Chondrocyte (in vitro differentiated cells): ENCODE data around the gene ADAMTSL1. TPM values are rescaled to one million over a fixed set of nuclear protein-coding genes. Genes with fewer than 3 reads are reported as not detected.

Experiments
- DNase-seq: peaks from one replicate; pipeline ENCODE4 v3.0.0; 2021; ENCODE audit warnings: mixed read lengths, low spot score
- H3K27ac Mint-ChIP-seq: one replicate; pipeline ENCODE4 v1.8.0; 2021; ENCODE audit warnings: mild to moderate bottlenecking, moderate library complexity, mixed read lengths; ENCODE audit not compliant: unreplicated experiment
- H3K27me3 Mint-ChIP-seq: 2 replicates; pipeline ENCODE4 v1.8.0; 2021; ENCODE audit warnings: low read depth, mixed read lengths
- H3K36me3 Mint-ChIP-seq: 2 replicates; pipeline ENCODE4 v1.8.0; 2021; ENCODE audit warnings: low read depth, mixed read lengths
- H3K4me1 Mint-ChIP-seq: 2 replicates; pipeline ENCODE4 v1.8.0; 2021; ENCODE audit warnings: low read depth, mild to moderate bottlenecking, mixed read lengths
- H3K4me3 Mint-ChIP-seq: one replicate; pipeline ENCODE4 v1.8.0; 2021; ENCODE audit warnings: mild to moderate bottlenecking, moderate library complexity, mixed read lengths; ENCODE audit not compliant: unreplicated experiment
- H3K9me3 Mint-ChIP-seq: 2 replicates; pipeline ENCODE4 v1.8.0; 2021; ENCODE audit warnings: low read depth, mixed read lengths
- total RNA-seq: library from RNA; stranded (reverse); gene quantifications from 3 replicates; pipeline ENCODE4 v1.2.1, GENCODE V29; 2021
- TF ChIP-seq, protein P1 (sequence below): fragments of 200-600 bp; sonication (generic); IDR thresholded peaks from 2 replicates; pipeline ENCODE4 v1.5.0; 2021; ENCODE audit warnings: antibody characterized with exemption, mild to moderate bottlenecking, moderate library complexity

ADAMTSL1 gene
- total RNA-seq, 1 donor from 2014 or later: 1.0 TPM

DNA sequence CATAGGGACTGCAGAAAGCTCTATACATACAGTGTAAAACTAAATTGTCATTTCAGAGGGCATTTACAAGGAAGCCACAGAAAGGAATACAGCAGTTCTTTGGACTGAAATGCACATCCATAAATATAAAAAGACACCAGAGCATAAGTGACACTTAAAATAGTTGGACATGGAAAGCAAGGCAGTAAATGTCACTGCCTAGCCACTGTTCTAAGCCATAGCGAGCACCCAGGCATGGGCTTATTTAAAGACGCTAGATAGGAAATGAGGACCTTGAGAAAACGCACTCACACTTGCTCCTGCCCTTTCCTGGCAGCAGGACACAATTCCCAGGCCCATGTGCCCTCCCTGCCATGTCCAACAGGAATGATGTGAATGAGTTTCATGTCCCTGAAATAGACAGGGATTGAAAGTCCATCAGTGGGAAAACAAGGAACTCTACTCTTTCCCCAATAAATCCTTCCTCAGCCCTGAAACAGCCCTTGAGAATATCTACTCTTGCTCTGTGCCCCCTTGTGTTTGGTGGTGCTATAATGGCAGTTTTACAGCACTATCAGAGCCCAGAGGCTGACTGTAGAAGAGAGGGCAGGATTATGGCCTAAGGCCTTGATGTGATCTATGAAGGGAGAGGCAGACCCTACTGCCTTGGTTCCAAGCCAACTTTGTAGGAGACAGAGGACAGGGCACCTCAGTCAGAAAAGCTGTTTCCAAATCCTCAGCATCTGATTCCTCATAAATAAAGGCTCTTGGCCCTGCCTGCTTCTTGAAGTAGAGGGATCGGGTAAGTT lies 376.1 kb downstream of the ADAMTSL1 start:
- no peak overlapping the region for H3K4me3 Mint-ChIP-seq
- no peak overlapping the region for H3K27ac Mint-ChIP-seq

DNA sequence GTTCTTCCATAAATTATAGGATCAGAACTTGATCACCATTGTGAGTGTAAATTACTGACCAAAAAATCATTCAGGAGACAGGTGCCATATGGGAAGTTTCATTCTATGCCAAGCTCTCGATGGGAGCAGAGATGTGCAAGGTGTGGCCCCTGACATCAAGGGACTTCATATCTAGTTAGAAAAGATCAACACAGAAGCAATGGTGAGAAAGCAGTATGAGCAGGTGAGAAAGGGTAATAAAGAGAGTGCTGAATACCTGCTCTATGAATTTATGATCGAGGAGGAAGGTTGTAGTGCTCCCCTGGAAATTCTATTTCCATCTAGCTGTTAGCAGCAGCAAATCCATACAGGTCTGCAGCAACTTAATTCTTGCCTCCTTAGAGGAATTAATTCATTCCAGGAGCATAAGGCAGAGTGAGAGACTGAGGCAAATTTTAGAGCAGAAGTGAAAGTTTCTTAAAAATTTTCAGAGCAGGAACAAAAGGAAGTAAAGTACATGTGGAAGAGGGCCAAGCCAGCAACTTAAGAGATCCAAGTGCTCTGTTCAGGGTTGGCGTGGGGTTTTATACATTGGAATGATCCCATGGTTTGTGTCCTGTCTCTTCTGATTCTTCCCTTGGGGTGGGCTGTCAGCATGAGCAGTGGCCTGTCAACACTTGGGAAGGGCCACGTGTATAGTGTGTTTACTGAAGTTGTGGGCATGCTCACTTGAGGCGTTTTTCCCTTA lies 377.3 kb downstream of the ADAMTSL1 start:
- Mint-ChIP-seq H3K4me3 (no peak overlapping the region), H3K4me1 (no peaks in the 10 kb centered on the region), H3K27ac (no peak overlapping the region), H3K27me3 (no peaks in the 10 kb centered on the region), H3K36me3 (no peaks in the 10 kb centered on the region), H3K9me3 (no peaks in the 10 kb centered on the region)
- TF ChIP-seq, protein P1, sequence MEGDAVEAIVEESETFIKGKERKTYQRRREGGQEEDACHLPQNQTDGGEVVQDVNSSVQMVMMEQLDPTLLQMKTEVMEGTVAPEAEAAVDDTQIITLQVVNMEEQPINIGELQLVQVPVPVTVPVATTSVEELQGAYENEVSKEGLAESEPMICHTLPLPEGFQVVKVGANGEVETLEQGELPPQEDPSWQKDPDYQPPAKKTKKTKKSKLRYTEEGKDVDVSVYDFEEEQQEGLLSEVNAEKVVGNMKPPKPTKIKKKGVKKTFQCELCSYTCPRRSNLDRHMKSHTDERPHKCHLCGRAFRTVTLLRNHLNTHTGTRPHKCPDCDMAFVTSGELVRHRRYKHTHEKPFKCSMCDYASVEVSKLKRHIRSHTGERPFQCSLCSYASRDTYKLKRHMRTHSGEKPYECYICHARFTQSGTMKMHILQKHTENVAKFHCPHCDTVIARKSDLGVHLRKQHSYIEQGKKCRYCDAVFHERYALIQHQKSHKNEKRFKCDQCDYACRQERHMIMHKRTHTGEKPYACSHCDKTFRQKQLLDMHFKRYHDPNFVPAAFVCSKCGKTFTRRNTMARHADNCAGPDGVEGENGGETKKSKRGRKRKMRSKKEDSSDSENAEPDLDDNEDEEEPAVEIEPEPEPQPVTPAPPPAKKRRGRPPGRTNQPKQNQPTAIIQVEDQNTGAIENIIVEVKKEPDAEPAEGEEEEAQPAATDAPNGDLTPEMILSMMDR: no peak
- DNase-seq: no peak

More for the DNA sequence above, 376.1 kb downstream of the ADAMTSL1 start:
- DNase-seq: no peak
- Mint-ChIP-seq H3K4me1 (no peaks in the 10 kb centered on the region), H3K27me3 (no peaks in the 10 kb centered on the region), H3K9me3 (no peaks in the 10 kb centered on the region), H3K36me3 (no peaks in the 10 kb centered on the region)
- TF ChIP-seq, protein P1: no peak

DNA sequence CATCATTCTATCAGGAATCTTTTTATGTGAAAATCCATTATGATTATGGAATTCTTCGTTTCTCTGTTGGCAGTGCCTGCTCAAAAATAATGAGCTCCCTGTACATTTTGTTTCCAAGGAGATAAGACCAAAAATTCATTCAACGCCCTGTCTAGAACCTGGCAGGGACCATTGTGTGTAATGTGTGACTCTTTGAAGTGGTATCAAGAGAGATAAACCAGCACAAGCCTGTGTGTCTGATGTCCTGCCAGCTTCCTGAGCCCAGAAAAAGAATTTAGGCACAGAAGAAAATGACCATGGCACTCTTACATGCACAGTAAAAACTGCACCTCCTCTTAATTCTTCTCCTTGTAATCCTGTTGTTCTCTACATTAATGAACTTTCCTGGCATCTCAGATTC lies 381.7 kb downstream of the ADAMTSL1 start:
- TF ChIP-seq, protein P1: no peak
- H3K36me3 Mint-ChIP-seq: no peaks in the 10 kb centered on the region
- no peak overlapping the region for H3K4me3 Mint-ChIP-seq
- H3K9me3 Mint-ChIP-seq: no peaks in the 10 kb centered on the region
- no peaks in the 10 kb centered on the region for H3K27me3 Mint-ChIP-seq
- H3K4me1 Mint-ChIP-seq: peaks cover 6% of the 10 kb centered on the region
- H3K27ac Mint-ChIP-seq: no peak overlapping the region
- no peak for DNase-seq

DNA sequence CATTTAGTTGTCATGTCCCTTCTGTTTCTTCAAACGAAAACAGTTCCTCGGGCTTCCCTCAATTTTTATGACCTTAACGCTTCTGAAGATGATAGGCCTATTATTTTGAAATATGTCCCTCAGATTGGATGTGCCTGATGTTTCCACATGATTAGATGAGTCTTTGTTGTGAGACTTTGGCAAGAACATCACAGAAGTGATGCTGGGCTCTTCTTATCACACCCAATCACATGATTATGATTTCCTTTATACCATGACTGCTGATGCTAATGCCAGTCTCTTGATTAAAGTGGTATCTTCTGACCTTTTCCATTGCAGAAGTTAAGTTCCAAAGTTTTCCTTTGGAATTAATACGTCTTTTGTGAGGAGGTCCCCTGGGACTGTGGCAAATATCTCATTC lies 383.4 kb downstream of the ADAMTSL1 start:
- H3K36me3 Mint-ChIP-seq: no peaks in the 10 kb centered on the region
- no peak overlapping the region for H3K4me3 Mint-ChIP-seq
- TF ChIP-seq, protein P1: no peak
- H3K27me3 Mint-ChIP-seq: no peaks in the 10 kb centered on the region
- no peak for DNase-seq
- H3K9me3 Mint-ChIP-seq: no peaks in the 10 kb centered on the region
- H3K4me1 Mint-ChIP-seq: peaks cover 15% of the 10 kb centered on the region
- no peak overlapping the region for H3K27ac Mint-ChIP-seq

DNA sequence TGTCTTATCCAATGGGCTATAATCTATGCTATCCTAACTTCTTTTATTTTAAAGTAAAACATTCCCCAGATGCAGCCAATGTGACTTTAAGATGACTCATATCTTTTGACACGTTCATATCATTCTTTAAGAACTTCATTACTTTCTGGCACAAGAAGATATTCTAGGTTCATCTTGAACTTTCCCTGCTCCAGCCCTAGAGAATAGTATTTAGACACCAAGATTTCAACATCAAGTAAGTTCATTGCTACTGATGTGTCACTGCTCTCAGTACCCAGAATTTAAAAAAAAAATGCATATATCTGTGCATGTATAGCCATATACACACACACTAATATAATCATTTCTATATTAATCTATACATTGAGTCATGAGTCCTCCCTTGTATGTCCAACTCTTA lies 383.8 kb downstream of the ADAMTSL1 start:
- DNase-seq: no peak
- Mint-ChIP-seq H3K9me3 (no peaks in the 10 kb centered on the region), H3K27ac (no peak overlapping the region), H3K4me3 (no peak overlapping the region), H3K4me1 (peaks cover 16% of the 10 kb centered on the region), H3K27me3 (no peaks in the 10 kb centered on the region), H3K36me3 (no peaks in the 10 kb centered on the region)
- TF ChIP-seq, protein P1: no peak
